IPS-NIHi7 (cell line): Measurements from ENCODE around the gene UQCC2.

Experiments
- DNase-seq: peaks from one replicate; pipeline ENCODE4 v3.0.0; 2012; ENCODE audit warnings: mixed read lengths; ENCODE audit errors: extremely low spot score

UQCC2 gene

GRCh38 chr6:33654831-33655554, 56.5 kb downstream of the UQCC2 start:
- DNase-seq = no peak

DNA sequence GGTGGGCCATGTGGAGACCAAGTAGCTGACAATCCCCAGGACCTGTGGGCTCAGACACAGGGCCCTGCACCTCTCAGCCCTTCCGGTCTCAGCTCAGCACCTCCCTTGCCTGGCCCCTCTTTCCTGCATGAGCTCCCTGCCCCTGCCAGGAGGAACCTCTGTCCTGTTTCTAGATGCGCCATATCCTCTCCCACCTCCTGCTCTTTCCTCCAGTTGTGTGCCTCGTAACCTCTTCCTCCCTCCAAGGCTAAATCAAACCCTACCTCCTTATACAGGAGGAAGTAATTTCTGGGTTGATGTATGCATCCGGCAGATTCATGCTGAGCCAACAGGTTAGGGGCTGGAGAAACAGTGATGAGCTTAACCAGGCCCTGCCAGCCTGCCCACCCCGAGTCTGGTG, 59.5 kb downstream of the UQCC2 start:
- no peak for DNase-seq

DNA sequence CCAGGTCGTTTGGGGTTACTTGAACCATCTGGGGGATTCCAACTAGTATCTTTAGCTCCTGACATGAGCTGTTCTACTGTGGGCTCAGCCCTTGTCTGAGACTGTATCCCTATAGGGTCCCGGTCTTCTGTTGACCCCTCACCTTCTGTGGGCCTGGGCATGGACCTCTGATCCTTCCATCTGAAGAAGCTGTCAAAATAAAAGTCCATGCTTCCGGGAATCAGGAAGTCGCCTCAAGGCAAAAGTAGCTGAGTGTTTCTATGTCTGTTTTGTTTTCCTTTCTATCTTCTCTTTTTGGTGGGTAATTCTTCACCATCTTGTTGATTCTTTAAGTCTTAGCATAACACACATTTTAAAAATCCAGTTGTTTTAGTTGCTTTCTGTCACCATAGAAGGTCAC, 60.1 kb downstream of the UQCC2 start:
- no peak for DNase-seq
